ENCODE results near the gene BMPER.

DNA sequence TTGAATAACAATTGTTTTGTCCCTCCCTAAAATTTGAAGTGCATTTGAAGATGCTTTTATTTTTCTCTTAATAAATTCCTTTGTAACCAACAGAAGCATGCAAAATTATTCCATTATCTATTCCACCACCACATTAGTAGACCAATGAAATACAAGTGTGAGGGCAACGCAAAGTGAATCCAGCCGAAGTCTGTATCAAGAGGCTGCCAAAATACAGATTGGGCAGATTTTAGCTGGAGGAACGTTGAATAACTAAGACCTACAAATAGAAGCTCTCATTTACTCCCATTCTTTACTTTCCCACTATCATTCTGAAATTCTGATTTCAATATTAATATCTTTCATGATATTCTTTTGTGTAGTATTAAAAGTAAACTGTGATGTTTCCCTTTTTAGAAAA lies 233.7 kb downstream of the BMPER start:
- TF ChIP-seq, protein P1, sequence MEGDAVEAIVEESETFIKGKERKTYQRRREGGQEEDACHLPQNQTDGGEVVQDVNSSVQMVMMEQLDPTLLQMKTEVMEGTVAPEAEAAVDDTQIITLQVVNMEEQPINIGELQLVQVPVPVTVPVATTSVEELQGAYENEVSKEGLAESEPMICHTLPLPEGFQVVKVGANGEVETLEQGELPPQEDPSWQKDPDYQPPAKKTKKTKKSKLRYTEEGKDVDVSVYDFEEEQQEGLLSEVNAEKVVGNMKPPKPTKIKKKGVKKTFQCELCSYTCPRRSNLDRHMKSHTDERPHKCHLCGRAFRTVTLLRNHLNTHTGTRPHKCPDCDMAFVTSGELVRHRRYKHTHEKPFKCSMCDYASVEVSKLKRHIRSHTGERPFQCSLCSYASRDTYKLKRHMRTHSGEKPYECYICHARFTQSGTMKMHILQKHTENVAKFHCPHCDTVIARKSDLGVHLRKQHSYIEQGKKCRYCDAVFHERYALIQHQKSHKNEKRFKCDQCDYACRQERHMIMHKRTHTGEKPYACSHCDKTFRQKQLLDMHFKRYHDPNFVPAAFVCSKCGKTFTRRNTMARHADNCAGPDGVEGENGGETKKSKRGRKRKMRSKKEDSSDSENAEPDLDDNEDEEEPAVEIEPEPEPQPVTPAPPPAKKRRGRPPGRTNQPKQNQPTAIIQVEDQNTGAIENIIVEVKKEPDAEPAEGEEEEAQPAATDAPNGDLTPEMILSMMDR (conservative IDR thresholded peaks at IDR 0.05) = no peak
- TF ChIP-seq EZH2 (IDR thresholded peaks at IDR 0.05; ENCODE audit: low read depth) = no peak
